B cell (primary cell): ENCODE results near the gene ANKRD62. TPM values are rescaled to one million over a fixed set of nuclear protein-coding genes. Genes with fewer than 3 reads are reported as not detected.

Experiments
- ATAC-seq: fragments of 200-7000 bp; cut with Tn5 transposase; one replicate; pipeline ENCODE4 v1.10.0; 2021; ENCODE audit warnings: low read depth, mild to moderate bottlenecking, moderate number of reproducible peaks, moderate library complexity
- CTCF ChIA-PET: fragments of 350-600 bp; sonication (Branson Sonifier 250); formaldehyde crosslinking; loops from one replicate; lab custom pipeline; 2021; ENCODE audit warnings: antibody characterized with exemption, inconsistent platforms; lab: Charles Lee
- POLR2A ChIA-PET: fragments of 350-600 bp; sonication (Branson Sonifier 250); formaldehyde crosslinking; loops from one replicate; lab custom pipeline; 2021; ENCODE audit warnings: antibody characterized with exemption; lab: Charles Lee
- DNase-seq: peaks from one replicate; pipeline ENCODE4 v3.0.0; 2013
- H2AFZ ChIP-seq: 2 replicates; pipeline ENCODE4 v1.6.1; 2012; ENCODE audit warnings: mild to moderate bottlenecking, low read depth, low read length; ENCODE audit not compliant: insufficient read depth, poor library complexity, severe bottlenecking
- H3K27ac ChIP-seq, 2 donors: 1 replicate in 1 of 2; 2 replicates in 1 of 2; pipeline ENCODE4 v1.5.1; 2012 to 2013; ENCODE audit warnings: low read length in 2 of 2, mild to moderate bottlenecking in 2 of 2, moderate library complexity in 1 of 2
- H3K27me3 ChIP-seq, 4 experiments: fragments of 200-600 bp in 1 of 4; sonication (generic) in 1 of 4; replicated peaks in 1 of 4; 1 replicate in 2 of 4; 2 replicates in 2 of 4; pipeline versions ENCODE4 v1.6.1 to v1.7.0; 2013 to 2016; ENCODE audit warnings: low read length in 3 of 4, mild to moderate bottlenecking in 2 of 4, mixed read lengths in 1 of 4, moderate library complexity in 1 of 4; ENCODE audit not compliant: insufficient read depth in 4 of 4, control insufficient read depth in 3 of 4; ENCODE audit errors: control extremely low read depth in 1 of 4
- H3K36me3 ChIP-seq, 2 experiments: replicated peaks in 1 of 2; 1 replicate in 1 of 2; 2 replicates in 1 of 2; pipeline versions ENCODE4 v1.6.1 to v1.7.1; 2013; ENCODE audit warnings: low read length in 1 of 2; ENCODE audit not compliant: insufficient read depth in 2 of 2, control insufficient read depth in 1 of 2; ENCODE audit errors: control extremely low read depth in 1 of 2, extremely low read depth in 1 of 2
- H3K4me1 ChIP-seq, 2 donors: fragments of 200-600 bp in 1 of 2; sonication (generic) in 1 of 2; 1 replicate in 1 of 2; 2 replicates in 1 of 2; pipeline versions ENCODE4 v1.5.1 to v1.6.1; 2013 to 2017; ENCODE audit warnings: low read length in 2 of 2; ENCODE audit not compliant: control insufficient read depth in 2 of 2, insufficient read depth in 2 of 2
- H3K4me2 ChIP-seq: replicated peaks from 2 replicates; pipeline ENCODE3; 2012; ENCODE audit warnings: mild to moderate bottlenecking, low read depth, low read length; ENCODE audit not compliant: poor library complexity, severe bottlenecking
- H3K4me3 ChIP-seq, 5 experiments: fragments of 200-600 bp in 1 of 5; sonication (generic) in 1 of 5; 1 replicate in 3 of 5; 2 replicates in 2 of 5; pipeline versions ENCODE4 v1.5.1 to v1.7.0; 2011 to 2016; ENCODE audit warnings: low read length in 4 of 5, mild to moderate bottlenecking in 4 of 5, low read depth in 2 of 5, control low read depth in 1 of 5, moderate library complexity in 1 of 5; ENCODE audit not compliant: insufficient read depth in 1 of 5; ENCODE audit errors: control extremely low read depth in 1 of 5, extremely low read depth in 1 of 5
- H3K79me2 ChIP-seq: fragments of 200-600 bp; sonication (generic); one replicate; pipeline ENCODE4 v1.6.0; 2016; ENCODE audit warnings: low read length; ENCODE audit not compliant: control insufficient read depth, insufficient read depth
- H3K9ac ChIP-seq: fragments of 200-600 bp; sonication (generic); 2 replicates; pipeline ENCODE4 v1.6.1; 2017; ENCODE audit warnings: mild to moderate bottlenecking, low read length, moderate library complexity
- H3K9me3 ChIP-seq, 3 donors: one replicate each; pipeline versions ENCODE4 v1.6.1 to v1.7.1; 2013; ENCODE audit warnings: low read length in 2 of 3; ENCODE audit not compliant: control insufficient read depth in 2 of 3, insufficient read depth in 1 of 3; ENCODE audit errors: control extremely low read depth in 1 of 3
- H4K20me1 ChIP-seq: 2 replicates; pipeline ENCODE4 v1.6.0; 2012; ENCODE audit warnings: mild to moderate bottlenecking, low read length; ENCODE audit not compliant: insufficient read depth, control insufficient read depth, poor library complexity, severe bottlenecking
- H3K27ac Mint-ChIP-seq: one replicate; pipeline ENCODE4 v1.8.0; 2021; ENCODE audit warnings: mixed read lengths
- H3K27me3 Mint-ChIP-seq: one replicate; pipeline ENCODE4 v1.8.0; 2021; ENCODE audit warnings: mixed read lengths
- H3K4me1 Mint-ChIP-seq: one replicate; pipeline ENCODE4 v1.8.0; 2021; ENCODE audit warnings: mixed read lengths
- H3K4me3 Mint-ChIP-seq: one replicate; pipeline ENCODE4 v1.8.0; 2021; ENCODE audit warnings: mixed read lengths
- H3K9me3 Mint-ChIP-seq: one replicate; pipeline ENCODE4 v1.8.0; 2022; ENCODE audit warnings: mixed read lengths; ENCODE audit not compliant: insufficient read depth
- CTCF ChIP-seq: fragments of 200-600 bp; IDR thresholded peaks from one replicate; pipeline ENCODE4 v1.8.0; 2022; ENCODE audit warnings: antibody characterized with exemption, mild to moderate bottlenecking
- EZH2 ChIP-seq: IDR thresholded peaks from 2 replicates; pipeline ENCODE4 v1.6.1; 2012; ENCODE audit warnings: borderline replicate concordance, low read depth, mild to moderate bottlenecking, moderate library complexity, low read length; ENCODE audit not compliant: insufficient read depth, poor library complexity, severe bottlenecking
- WGBS: methylation state at CpG from one replicate; pipeline ENCODE4 v1.1.5; 2013; ENCODE audit warnings: missing lambda C conversion rate; ENCODE audit not compliant: insufficient coverage; 5-methylcytosine and 5-hydroxymethylcytosine counted together
- intact Hi-C: fragments of 100-400 bp; cut with micrococcal nuclease; formaldehyde crosslinking; loops from one replicate; pipeline ENCODE4 v1.10.0; 2022
- polyA plus RNA-seq: library from polyadenylated mRNA; depleted of rRNA; stranded (reverse); fragments of >200 nt; gene quantifications from 2 replicates; pipeline ENCODE4 v1.2.3, GENCODE V29; 2012
- total RNA-seq, 2 donors: library from RNA; stranded (reverse); fragments of 120-200 nt in 1 of 2; gene quantifications; 1 replicate in 1 of 2; 2 replicates in 1 of 2; pipeline versions ENCODE4 v1.2.3 to v1.2.4, GENCODE V29; 2013 to 2022

ANKRD62 gene
- total and polyA plus RNA-seq, 2 donors (not counting 1 experiment from before 2014, with no cell fraction given), result not detected

GRCh38 chr18:12064086-12064763, 29.4 kb upstream of the ANKRD62 start:
- Histone ChIP-seq H3K9ac (no peak overlapping the region), H3K36me3 (no peaks in the 10 kb centered on the region), H3K4me3 (no peak overlapping the region), H3K27ac (no peak overlapping the region), H3K9me3 (peaks cover 0 to 7% (median 0%) of the 10 kb centered on the region in 3 donors), H2AFZ (no peak overlapping the region), H3K79me2 (no peaks in the 10 kb centered on the region), H3K27me3 (no peaks in the 10 kb centered on the region), H4K20me1 (no peaks in the 10 kb centered on the region), H3K4me1 (no peaks in the 10 kb centered on the region), H3K4me2 (no peak overlapping the region)
- 75% methylated on average over 5 of the region's 7 CpGs for WGBS
- TF ChIP-seq CTCF, result no peak
- no peak for TF ChIP-seq EZH2
- H3K27me3 Mint-ChIP-seq, result no peaks in the 10 kb centered on the region
- POLR2A ChIA-PET, result no interaction called here
- intact Hi-C loops, result no loop called here
- no peak for DNase-seq
- H3K4me1 Mint-ChIP-seq, result no peaks in the 10 kb centered on the region
- CTCF ChIA-PET, result no interaction called here
- no peak overlapping the region for H3K27ac Mint-ChIP-seq
- no peak for ATAC-seq
- no peaks in the 10 kb centered on the region for H3K9me3 Mint-ChIP-seq
- H3K4me3 Mint-ChIP-seq, result no peak overlapping the region

DNA sequence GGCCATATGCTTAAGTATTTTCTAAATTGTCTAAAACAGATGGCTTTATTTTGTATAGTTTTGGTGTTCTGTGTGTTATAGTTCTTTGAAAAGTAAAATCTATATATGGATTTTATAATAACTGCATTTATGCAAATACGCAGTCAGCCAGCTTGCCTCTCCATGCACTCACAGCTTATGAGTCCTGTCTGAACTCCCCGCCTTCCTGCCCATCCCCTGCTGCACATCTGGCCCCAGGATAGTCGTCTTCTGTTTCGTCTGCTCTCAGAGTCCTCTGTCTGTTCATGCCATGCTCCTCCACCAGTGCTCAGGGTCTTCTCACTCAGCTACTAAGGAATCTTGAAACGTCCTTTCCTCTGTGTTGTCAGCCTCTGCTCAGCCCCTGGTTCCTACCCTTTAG, 28.2 kb upstream of the ANKRD62 start:
- ChIA-PET POLR2A (no interaction called here), CTCF (no interaction called here)
- Histone ChIP-seq H3K79me2 (no peaks in the 10 kb centered on the region), H3K27me3 (no peaks in the 10 kb centered on the region), H4K20me1 (no peaks in the 10 kb centered on the region), H3K4me2 (no peak overlapping the region), H3K9ac (no peak overlapping the region), H3K27ac (no peak overlapping the region), H3K4me3 (no peak overlapping the region), H3K9me3 (peaks cover 0 to 7% (median 0%) of the 10 kb centered on the region in 3 donors), H3K4me1 (no peaks in the 10 kb centered on the region), H3K36me3 (no peaks in the 10 kb centered on the region), H2AFZ (no peak overlapping the region)
- WGBS, result 94% methylated on average over 5 of the region's 5 CpGs
- Mint-ChIP-seq H3K4me3 (no peak overlapping the region), H3K27me3 (peaks cover under 1% of the 10 kb centered on the region), H3K4me1 (no peaks in the 10 kb centered on the region), H3K9me3 (no peaks in the 10 kb centered on the region), H3K27ac (no peak overlapping the region)
- intact Hi-C loops, result no loop called here
- no peak for ATAC-seq
- no peak for TF ChIP-seq CTCF
- no peak for TF ChIP-seq EZH2
- no peak for DNase-seq
